ENCODE results near the gene ICAM1.

ICAM1 gene, protein sequence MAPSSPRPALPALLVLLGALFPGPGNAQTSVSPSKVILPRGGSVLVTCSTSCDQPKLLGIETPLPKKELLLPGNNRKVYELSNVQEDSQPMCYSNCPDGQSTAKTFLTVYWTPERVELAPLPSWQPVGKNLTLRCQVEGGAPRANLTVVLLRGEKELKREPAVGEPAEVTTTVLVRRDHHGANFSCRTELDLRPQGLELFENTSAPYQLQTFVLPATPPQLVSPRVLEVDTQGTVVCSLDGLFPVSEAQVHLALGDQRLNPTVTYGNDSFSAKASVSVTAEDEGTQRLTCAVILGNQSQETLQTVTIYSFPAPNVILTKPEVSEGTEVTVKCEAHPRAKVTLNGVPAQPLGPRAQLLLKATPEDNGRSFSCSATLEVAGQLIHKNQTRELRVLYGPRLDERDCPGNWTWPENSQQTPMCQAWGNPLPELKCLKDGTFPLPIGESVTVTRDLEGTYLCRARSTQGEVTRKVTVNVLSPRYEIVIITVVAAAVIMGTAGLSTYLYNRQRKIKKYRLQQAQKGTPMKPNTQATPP

DNA sequence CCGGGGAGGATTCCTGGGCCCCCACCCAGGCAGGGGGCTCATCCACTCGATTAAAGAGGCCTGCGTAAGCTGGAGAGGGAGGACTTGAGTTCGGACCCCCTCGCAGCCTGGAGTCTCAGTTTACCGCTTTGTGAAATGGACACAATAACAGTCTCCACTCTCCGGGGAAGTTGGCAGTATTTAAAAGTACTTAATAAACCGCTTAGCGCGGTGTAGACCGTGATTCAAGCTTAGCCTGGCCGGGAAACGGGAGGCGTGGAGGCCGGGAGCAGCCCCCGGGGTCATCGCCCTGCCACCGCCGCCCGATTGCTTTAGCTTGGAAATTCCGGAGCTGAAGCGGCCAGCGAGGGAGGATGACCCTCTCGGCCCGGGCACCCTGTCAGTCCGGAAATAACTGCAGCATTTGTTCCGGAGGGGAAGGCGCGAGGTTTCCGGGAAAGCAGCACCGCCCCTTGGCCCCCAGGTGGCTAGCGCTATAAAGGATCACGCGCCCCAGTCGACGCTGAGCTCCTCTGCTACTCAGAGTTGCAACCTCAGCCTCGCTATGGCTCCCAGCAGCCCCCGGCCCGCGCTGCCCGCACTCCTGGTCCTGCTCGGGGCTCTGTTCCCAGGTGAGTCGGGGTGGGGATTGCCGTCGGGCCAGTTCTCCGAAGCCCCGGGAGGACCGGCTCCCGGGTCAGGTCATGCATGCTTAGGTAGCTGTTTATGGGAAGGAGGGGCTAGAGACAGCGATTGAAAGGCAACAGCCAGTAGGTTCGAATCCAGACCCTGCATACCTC, at the start of gene ICAM1:
Gene ICAM1 (plus strand): TSS at position 505 of the 779 bp plus-strand sequence. CDS start 40 bp downstream, at position 545.
- Histone ChIP-seq H3K27me3 (no peaks in the 10 kb centered on the region), H4K20me1 (peaks cover 7% of the 10 kb centered on the region; the same call in 1 of the 2 replicates), H3K9me3 (no peaks in the 10 kb centered on the region), H3K36me3 (peaks cover 15% of the 10 kb centered on the region), H3K4me1 (peaks cover 35% of the 10 kb centered on the region), H3K27ac (peak within 1 kb of the TSS; percentile 84), H3K9ac (peak within 1 kb of the TSS; percentile 62), H3K4me2 (peak within 1 kb of the TSS; percentile 92), H3K4me3 (peak within 1 kb of the TSS; percentile 64)
- TF ChIP-seq Cebpa-rat (IDR thresholded peaks at IDR 0.05): no peak

DNA sequence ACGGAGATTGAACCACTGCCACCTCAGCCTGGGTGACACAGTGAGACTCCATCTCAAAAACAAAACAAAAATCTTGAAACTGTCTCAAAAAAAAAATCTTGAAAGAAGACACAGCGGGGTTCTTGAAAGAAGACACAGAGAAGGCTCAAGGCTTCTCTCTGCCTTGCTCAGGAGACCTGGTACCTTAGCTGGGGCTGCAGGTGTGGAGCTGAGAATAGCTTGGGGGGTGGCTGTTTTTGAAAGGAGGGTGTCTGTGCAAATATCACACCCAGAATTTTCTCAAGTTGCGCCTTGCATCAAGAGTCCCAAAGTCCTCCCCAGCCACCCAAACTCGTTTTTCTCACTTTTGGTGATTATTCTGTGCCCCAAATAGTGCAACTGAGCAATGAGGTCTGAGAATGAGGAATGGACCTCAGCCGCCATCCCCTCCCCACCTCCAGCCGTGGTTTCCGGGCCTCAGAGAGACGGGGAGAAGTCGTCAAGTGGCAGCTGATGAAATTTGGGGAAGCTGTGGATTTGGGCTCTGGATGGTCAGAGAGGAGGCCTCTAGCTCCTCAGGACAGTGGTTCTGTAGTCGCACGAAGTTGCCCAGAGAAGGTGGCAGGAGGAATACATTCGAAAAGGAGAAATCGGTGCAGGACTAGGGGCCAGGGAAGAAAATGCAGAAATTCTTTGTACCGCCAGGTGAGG, 48.6 kb upstream of the ICAM1 start:
- H3K4me2 ChIP-seq: peak overlapping the region; percentile 22; the same call in 1 of the 2 replicates
- H3K9me3 ChIP-seq: no peaks in the 10 kb centered on the region
- no peak overlapping the region for H3K4me3 ChIP-seq
- H3K27me3 ChIP-seq: no peaks in the 10 kb centered on the region
- no peak overlapping the region for H3K9ac ChIP-seq
- peaks cover 91% of the 10 kb centered on the region for H4K20me1 ChIP-seq
- peaks cover 51% of the 10 kb centered on the region for H3K4me1 ChIP-seq
- H3K27ac ChIP-seq: no peak overlapping the region
- TF ChIP-seq Cebpa-rat (IDR thresholded peaks at IDR 0.05): no peak
- peaks cover 81% of the 10 kb centered on the region for H3K36me3 ChIP-seq

DNA sequence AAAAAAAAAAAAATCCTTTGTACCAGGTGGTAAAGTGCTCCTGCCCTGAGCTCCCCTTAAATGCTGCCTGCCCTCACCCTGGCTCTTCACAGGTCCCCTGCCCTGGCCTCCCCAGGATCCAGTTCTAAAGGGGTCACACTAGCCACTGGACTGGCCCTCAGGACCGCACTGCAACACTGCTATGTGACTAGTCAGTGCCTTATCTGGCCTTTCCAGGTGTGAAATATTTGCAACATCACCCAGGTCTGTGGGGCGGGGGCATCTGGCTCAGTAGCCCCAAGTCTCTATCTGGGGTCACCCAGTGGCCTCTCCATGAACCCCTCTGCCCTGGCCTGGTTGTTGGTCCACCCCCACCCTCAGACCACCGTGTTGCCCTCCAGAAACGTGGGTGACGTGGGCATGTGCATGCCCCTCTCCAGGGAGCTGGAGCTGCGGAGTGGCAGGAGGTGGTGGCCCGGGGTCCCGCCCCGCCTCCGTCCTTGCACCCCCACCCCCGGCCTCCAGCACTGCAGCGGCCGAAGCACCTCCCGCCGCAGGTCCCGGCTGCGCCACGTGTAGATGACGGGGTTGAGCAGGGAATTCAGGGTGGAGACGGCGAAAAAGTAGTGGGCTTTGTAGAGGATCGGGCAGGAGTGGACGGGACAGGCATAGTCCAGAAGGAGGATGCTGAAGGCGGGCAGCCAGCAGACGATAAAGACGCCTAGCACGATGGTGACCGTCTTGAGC, 47.3 kb upstream of the ICAM1 start:
- no peak overlapping the region for H3K9ac ChIP-seq
- H3K27me3 ChIP-seq: no peaks in the 10 kb centered on the region
- peaks cover 64% of the 10 kb centered on the region for H3K4me1 ChIP-seq
- no peak for TF ChIP-seq Cebpa-rat (IDR thresholded peaks at IDR 0.05)
- H3K4me3 ChIP-seq: no peak overlapping the region
- no peak overlapping the region for H3K27ac ChIP-seq
- H4K20me1 ChIP-seq: peaks cover 100% of the 10 kb centered on the region
- H3K4me2 ChIP-seq: no peak overlapping the region
- no peaks in the 10 kb centered on the region for H3K9me3 ChIP-seq
- H3K36me3 ChIP-seq: peaks cover 73% of the 10 kb centered on the region

DNA sequence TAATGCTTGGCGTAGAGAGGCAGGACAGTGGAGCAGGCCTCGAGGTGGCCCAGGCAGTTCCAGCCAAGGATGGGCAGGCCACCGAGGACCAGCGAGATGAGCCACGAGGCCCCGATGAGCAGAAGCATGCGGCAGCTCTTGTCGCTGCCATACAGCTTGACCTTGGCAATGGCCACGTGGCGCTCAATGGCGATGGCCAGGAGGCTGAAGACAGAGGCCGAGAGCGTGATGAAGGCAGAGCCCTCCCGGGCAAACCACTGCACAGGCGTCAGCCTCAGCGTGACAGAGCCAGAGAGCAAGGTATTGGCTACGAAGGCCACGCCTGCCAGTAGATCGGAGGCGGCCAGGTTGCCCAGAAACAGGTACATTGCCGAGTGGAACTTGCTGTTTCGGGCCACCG, 46.6 kb upstream of the ICAM1 start:
- H3K4me2 ChIP-seq: no peak overlapping the region
- H3K36me3 ChIP-seq: peaks cover 70% of the 10 kb centered on the region
- peaks cover 100% of the 10 kb centered on the region for H4K20me1 ChIP-seq
- H3K9ac ChIP-seq: no peak overlapping the region
- H3K27ac ChIP-seq: no peak overlapping the region
- no peaks in the 10 kb centered on the region for H3K9me3 ChIP-seq
- peaks cover 71% of the 10 kb centered on the region for H3K4me1 ChIP-seq
- no peak overlapping the region for H3K4me3 ChIP-seq
- TF ChIP-seq Cebpa-rat (IDR thresholded peaks at IDR 0.05): no peak
- H3K27me3 ChIP-seq: no peaks in the 10 kb centered on the region

DNA sequence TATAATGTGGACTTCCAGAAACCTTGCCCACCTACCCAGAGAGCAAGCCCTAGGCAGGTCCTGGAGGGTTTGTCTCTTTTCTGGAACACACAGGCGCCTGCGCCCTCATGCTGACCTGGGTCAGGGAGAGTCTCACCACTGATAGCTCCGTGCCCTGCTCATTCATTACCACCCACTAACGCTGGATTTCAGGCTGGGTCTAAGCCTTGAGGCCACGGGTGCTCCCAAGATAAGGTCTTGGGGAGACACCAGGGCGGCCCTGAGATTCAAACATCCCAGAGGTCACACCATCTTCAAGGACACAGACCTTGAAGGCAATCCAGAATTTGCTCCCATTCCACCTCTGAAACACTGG, 44.9 kb upstream of the ICAM1 start:
- Histone ChIP-seq H4K20me1 (peaks cover 93% of the 10 kb centered on the region), H3K27ac (no peak overlapping the region), H3K4me1 (peaks cover 66% of the 10 kb centered on the region), H3K27me3 (no peaks in the 10 kb centered on the region), H3K9ac (no peak overlapping the region), H3K36me3 (peaks cover 63% of the 10 kb centered on the region), H3K4me3 (no peak overlapping the region), H3K9me3 (no peaks in the 10 kb centered on the region), H3K4me2 (no peak overlapping the region; the same call in 1 of the 2 replicates)
- no peak for TF ChIP-seq Cebpa-rat (IDR thresholded peaks at IDR 0.05)

DNA sequence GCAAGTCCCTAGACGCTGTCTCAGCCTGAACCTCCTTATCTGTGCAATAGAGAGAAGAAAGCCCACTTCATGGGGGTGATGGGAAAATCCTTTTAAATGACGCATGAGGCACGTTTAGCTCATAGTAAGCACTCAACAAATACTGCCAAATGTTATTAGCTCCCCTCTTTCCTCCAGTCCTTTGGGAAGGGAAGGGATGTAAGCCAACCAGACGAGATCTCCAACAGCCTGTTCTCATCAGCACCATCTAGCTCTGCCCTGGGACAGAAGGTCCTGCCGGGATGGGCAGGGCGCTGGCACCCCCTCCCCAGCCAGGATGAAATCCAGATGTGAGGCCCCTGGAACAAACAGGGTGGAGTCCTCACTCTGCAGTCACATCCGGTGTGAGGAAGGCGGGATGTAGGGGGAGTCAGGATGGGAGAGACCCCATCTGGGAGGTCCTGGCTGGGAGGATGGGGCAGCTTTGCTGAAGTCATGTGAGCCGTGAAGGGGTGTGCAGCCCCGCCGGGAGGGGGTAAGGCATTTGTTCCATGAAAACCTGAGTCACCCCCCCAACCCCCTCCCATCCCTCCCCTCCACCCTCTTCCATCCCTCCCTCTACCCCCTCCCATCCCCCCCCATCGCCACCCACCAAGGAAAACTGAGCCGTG, 44.4 kb upstream of the ICAM1 start:
- H3K27me3 ChIP-seq: no peaks in the 10 kb centered on the region
- H3K9me3 ChIP-seq: no peaks in the 10 kb centered on the region
- peak overlapping the region; percentile 24; the same call in 1 of the 2 replicates for H3K4me2 ChIP-seq
- no peak overlapping the region for H3K9ac ChIP-seq
- peaks cover 63% of the 10 kb centered on the region for H3K4me1 ChIP-seq
- H3K27ac ChIP-seq: no peak overlapping the region
- peaks cover 88% of the 10 kb centered on the region for H4K20me1 ChIP-seq
- no peak for TF ChIP-seq Cebpa-rat (IDR thresholded peaks at IDR 0.05)
- no peak overlapping the region for H3K4me3 ChIP-seq
- H3K36me3 ChIP-seq: peaks cover 58% of the 10 kb centered on the region

DNA sequence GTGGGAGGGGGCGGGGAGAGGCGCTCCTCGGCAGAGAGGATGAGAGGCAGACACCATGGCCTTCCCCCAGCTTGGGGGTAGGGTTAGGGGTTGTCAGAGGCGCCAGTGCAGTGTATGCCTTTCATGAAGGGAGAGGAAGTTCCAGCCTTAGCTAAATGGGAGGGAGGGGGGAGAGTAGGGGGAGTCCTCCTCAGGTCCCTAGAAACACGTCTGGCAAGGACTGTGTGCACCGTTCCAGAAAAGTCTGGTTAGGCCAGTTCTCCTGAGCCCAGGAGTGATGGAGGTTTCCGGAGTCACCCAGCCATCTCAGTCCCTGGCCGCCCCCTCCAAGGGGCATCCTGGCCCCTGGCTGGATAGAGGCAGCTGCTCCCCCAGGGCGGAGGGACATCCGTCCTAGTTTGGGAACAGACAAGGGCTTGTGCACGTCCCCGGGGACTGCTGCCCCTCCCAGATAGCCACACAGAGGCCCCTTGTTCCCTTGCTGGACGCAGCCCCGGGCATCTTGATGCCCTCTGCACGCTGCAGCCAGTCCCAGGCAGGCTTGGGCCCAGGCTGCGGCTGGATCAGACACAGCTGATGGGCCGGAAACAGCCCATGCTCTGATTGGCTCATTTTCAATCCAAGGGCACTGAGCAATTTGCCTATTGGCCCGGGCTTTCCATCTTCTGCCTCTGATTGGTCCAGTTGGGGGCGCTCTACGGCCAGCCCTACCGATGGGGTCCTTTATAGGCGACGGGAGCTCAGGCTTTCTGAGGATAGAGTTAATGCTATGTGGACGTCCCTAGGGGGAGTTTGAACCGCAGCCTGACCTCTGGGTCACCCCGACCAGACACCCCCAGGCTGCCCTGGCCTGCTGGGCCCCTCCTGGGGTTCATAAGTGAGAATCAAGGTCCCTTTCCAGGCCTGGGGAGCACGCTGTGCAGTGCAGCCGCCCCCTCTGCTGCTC, 43.6 kb upstream of the ICAM1 start:
- peak overlapping the region; percentile 94 for H3K4me2 ChIP-seq
- H3K4me3 ChIP-seq: no peak overlapping the region
- H3K4me1 ChIP-seq: peaks cover 68% of the 10 kb centered on the region
- H3K36me3 ChIP-seq: peaks cover 51% of the 10 kb centered on the region
- 0 out of 2 replicates have a peak overlapping the region, but pooled peaks have one; percentile 16 for H3K27ac ChIP-seq
- no peak overlapping the region for H3K9ac ChIP-seq
- peaks cover 80% of the 10 kb centered on the region for H4K20me1 ChIP-seq
- no peaks in the 10 kb centered on the region for H3K9me3 ChIP-seq
- TF ChIP-seq Cebpa-rat (IDR thresholded peaks at IDR 0.05): no peak
- H3K27me3 ChIP-seq: no peaks in the 10 kb centered on the region

DNA sequence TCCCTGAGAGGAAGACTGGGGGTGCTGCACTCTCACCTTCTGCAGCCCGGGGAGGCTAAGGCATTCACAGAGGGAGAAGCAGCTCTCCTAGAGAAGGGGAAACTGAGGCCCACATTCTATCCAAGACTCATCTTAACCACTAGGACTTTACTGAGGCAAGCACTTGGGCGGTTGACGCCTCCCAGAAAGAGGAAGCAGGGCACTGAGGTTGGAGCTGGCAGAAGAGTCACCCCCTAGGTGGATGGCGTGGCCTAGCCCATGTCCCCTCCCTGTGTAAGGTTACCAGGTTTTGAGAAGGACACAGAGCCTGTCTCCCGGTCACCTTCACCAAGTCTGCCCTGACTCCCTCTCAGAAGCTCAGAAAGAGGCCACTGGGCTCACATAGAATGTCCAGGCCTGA, 42.5 kb upstream of the ICAM1 start:
- peak overlapping the region; percentile 94 for H3K4me2 ChIP-seq
- H3K9ac ChIP-seq: peak overlapping the region; percentile 61; the same call in 1 of the 2 replicates
- H3K4me1 ChIP-seq: peaks cover 73% of the 10 kb centered on the region
- no peaks in the 10 kb centered on the region for H3K9me3 ChIP-seq
- peak overlapping the region; percentile 68 for H3K27ac ChIP-seq
- TF ChIP-seq Cebpa-rat (IDR thresholded peaks at IDR 0.05): no peak
- peak overlapping the region; percentile 98 for H3K4me3 ChIP-seq
- H4K20me1 ChIP-seq: peaks cover 69% of the 10 kb centered on the region
- H3K27me3 ChIP-seq: no peaks in the 10 kb centered on the region
- peaks cover 41% of the 10 kb centered on the region for H3K36me3 ChIP-seq

Measured in BLaER1 (cell line).